Measurements from ENCODE around the gene EPAS1. TPM values are rescaled to one million over a fixed set of nuclear protein-coding genes. Genes with fewer than 3 reads are reported as not detected.

EPAS1 gene
- total RNA-seq, 1 donor from 2014 or later: 0.47 TPM

GRCh38 chr2:46424937-46425336, 127.7 kb downstream of the EPAS1 start:
- Mint-ChIP-seq H3K4me1 (no peaks in the 10 kb centered on the region), H3K4me3 (no peak overlapping the region), H3K27ac (no peak overlapping the region), H3K9me3 (peaks cover 2% of the 10 kb centered on the region), H3K36me3 (ENCODE audit: low read depth) (no peaks in the 10 kb centered on the region), H3K27me3 (no peaks in the 10 kb centered on the region)
- intact Hi-C loops (cut with micrococcal nuclease): no loop called here
- CTCF ChIA-PET: no interaction called here
- DNase-seq: no peak
- TF ChIP-seq CTCF (IDR thresholded peaks at IDR 0.05): no peak
- POLR2A ChIA-PET: no interaction called here
- ATAC-seq (ENCODE audit: low read depth): no peak

- POLR2A ChIA-PET: no interaction called here
- DNase-seq: no peak
- Mint-ChIP-seq H3K9me3 (peaks cover 2% of the 10 kb centered on the region), H3K27ac (no peak overlapping the region), H3K27me3 (peaks cover 5% of the 10 kb centered on the region), H3K4me1 (no peaks in the 10 kb centered on the region), H3K4me3 (no peak overlapping the region), H3K36me3 (ENCODE audit: low read depth) (no peaks in the 10 kb centered on the region)
- no peak for ATAC-seq (ENCODE audit: low read depth)
- TF ChIP-seq CTCF (IDR thresholded peaks at IDR 0.05): no peak
- intact Hi-C loops (cut with micrococcal nuclease): no loop called here
- CTCF ChIA-PET: no interaction called here
These were observed 131.8 kb downstream of the EPAS1 start for GRCh38 chr2:46428911-46429436.

- intact Hi-C loops (cut with micrococcal nuclease): no loop called here
- ChIA-PET CTCF (no interaction called here), POLR2A (no interaction called here)
- Mint-ChIP-seq H3K27me3 (peaks cover 5% of the 10 kb centered on the region), H3K9me3 (peaks cover 2% of the 10 kb centered on the region), H3K27ac (no peak overlapping the region), H3K4me1 (no peaks in the 10 kb centered on the region), H3K36me3 (ENCODE audit: low read depth) (no peaks in the 10 kb centered on the region), H3K4me3 (no peak overlapping the region)
- ATAC-seq (ENCODE audit: low read depth) (no peak), DNase-seq (no peak)
- no peak for TF ChIP-seq CTCF (IDR thresholded peaks at IDR 0.05)
These were observed 133.2 kb downstream of the EPAS1 start for GRCh38 chr2:46430413-46430812.

GRCh38 chr2:46430992-46431391, 133.8 kb downstream of the EPAS1 start:
- Mint-ChIP-seq H3K27me3 (peaks cover 5% of the 10 kb centered on the region), H3K4me3 (no peak overlapping the region), H3K4me1 (no peaks in the 10 kb centered on the region), H3K36me3 (ENCODE audit: low read depth) (no peaks in the 10 kb centered on the region), H3K27ac (no peak overlapping the region), H3K9me3 (peaks cover 2% of the 10 kb centered on the region)
- CTCF ChIA-PET: no interaction called here
- POLR2A ChIA-PET: no interaction called here
- intact Hi-C loops (cut with micrococcal nuclease): no loop called here
- ATAC-seq (ENCODE audit: low read depth) (no peak), DNase-seq (no peak)
- no peak for TF ChIP-seq CTCF (IDR thresholded peaks at IDR 0.05)

GRCh38 chr2:46431481-46432235, 134.5 kb downstream of the EPAS1 start:
- DNase-seq (no peak), ATAC-seq (ENCODE audit: low read depth) (no peak)
- Mint-ChIP-seq H3K4me1 (no peaks in the 10 kb centered on the region), H3K27me3 (peaks cover 7% of the 10 kb centered on the region), H3K36me3 (ENCODE audit: low read depth) (no peaks in the 10 kb centered on the region), H3K4me3 (no peak overlapping the region), H3K9me3 (peaks cover 2% of the 10 kb centered on the region), H3K27ac (no peak overlapping the region)
- ChIA-PET CTCF (no interaction called here), POLR2A (no interaction called here)
- no peak for TF ChIP-seq CTCF (IDR thresholded peaks at IDR 0.05)
- intact Hi-C loops (cut with micrococcal nuclease): no loop called here

Data from activated B cell treated with CpG ODN at 0.5 μM for 24 hours (primary cell).